Stimulated activated CD8-positive, alpha-beta memory T cell treated with anti-CD3 and anti-CD28 coated beads, Interleukin-12 subunit alpha, Interleukin-12 subunit beta, amount 100 ng/mL, for 24 hours (primary cell): ENCODE measurements around the gene EPB41L4A.
A peak's percentile ranks its signal among the peaks of the same experiment; 100 is the strongest.
"Not testable (repeated sequence)": the region's sequence is repeated elsewhere in the genome, so short reads cannot be mapped to it uniquely, and the experiment has no call there.

Source experiments
- DNase-seq: peaks from one replicate; pipeline ENCODE4 v3.0.0-alpha.2; 2020; ENCODE audit errors: extremely low read depth

EPB41L4A gene

GRCh38 chr5:112208195-112208594 is 210.9 kb downstream of the EPB41L4A start:
- not testable (repeated sequence) for DNase-seq

DNA sequence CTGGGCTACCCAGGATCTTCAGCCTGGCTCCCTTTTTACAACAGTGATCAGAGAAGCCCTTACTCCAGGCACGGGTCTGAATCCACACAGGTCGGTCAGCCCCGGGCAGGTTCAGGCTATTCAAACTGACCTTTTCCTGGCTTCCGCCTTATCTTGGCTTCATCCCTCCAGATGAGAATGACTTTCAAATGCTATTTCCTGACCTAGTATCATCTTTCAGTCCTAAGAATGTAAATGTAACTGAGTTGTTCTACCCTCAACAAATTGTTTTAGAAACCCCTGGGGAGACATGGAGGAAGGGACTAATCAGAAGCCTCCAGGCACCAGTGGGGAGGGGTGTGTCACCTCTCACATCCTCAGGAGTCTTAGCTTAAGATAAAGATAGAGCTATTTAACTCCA is 213.2 kb downstream of the EPB41L4A start:
- DNase-seq = no peak

DNA sequence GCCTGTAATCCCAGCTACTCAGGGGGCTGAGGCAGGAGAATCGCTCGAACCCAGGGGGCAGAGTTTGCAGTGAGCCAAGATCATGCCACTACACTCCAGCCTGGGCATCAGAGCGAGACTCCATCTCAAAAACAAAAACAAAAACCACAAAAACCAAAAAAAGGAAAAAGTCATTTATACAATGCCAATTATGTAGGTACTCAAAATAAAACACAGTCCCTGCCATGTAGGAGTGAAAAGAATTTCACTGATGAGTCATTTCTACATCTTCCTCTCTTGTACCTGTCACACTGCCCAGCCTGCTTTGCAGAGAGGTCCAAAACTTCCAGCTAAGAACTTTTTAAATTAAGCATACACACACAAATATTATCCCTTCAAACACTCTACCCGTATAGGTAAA is 215.8 kb downstream of the EPB41L4A start:
- DNase-seq = no peak

DNA sequence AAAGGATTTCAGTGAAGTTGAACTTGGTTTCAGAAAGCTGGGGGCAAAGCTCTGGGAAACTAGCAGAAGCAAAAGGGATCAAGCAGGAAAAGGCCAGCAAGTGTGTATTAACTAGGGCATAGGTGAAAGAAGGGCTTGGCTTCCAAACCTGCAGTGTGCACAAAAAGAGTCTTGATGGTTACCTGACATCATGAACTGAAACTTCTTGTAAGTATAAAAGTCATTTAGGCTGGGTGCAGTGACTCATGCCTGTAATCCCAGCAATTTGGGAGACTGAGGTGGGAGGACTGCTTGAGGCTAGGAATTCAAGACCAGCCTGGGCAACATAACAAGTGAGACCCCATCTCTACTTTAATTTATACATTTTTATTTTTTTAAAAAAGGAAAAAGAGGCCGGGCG is 216.4 kb downstream of the EPB41L4A start:
- DNase-seq = no peak

DNA sequence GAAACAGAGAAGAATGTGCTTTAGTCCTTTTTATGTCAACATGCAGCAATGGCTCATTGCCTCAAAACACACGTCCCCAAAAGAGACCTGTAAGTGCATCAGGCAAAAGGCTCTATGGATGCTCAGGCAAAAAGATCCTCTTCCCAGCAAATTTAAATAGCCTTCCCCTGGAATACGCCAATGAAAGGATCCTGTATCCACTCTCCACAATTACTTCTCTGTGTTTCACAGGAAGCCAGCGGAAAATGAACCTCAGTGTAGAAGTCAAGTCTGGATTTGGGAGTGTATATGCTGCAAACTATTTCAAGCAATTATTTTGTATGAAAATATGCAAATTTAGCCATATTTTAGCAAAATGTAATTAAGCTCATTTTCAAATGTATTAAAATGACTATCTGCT is 217.9 kb downstream of the EPB41L4A start:
- DNase-seq = no peak

- no peak for DNase-seq
Observed at GRCh38 chr5:112200131-112200530, 218.9 kb downstream of the EPB41L4A start.

DNA sequence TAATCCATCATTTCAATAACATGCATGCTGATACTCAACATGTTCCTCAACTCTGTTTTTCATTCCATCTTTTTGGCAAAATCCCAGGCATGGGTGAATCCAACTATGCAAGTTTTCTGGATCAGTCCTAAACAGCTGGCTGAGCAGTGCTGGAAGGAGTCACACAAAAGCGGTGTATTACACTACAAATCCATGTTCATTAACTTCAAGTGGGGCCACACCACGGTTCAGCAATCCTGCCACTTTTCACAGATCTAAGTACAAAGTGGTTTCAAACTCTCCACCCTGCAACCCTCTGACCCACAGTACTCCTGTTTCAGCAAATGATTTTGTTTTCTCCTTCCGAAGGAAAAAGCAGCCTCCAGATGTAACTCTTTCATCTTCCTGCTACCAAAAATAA is 222.5 kb downstream of the EPB41L4A start:
- DNase-seq = no peak

GRCh38 chr5:112195924-112196323 is 223.2 kb downstream of the EPB41L4A start:
- DNase-seq = no peak

GRCh38 chr5:112192866-112193265 is 226.2 kb downstream of the EPB41L4A start:
- no peak for DNase-seq

DNA sequence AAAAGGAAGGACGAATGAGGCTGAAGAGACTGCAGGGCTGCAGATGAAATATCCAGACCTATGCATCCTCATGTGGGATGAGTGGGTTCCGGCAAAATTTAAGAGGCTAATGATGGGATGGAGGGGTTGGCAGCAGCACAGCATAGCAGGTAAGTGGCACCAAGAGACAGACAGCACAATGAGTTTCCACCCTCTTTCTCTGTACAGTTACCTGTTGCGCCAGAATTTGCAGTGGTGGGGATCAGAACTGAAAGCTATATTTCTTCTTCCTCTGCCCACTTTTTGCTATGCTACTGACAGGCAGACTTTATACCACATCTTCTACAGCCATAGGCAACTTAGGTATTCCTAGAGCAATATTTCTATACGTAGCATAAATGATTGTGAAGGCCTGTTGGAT is 227.0 kb downstream of the EPB41L4A start:
- DNase-seq = no peak

- DNase-seq = no peak
Observed at GRCh38 chr5:112189391-112189790, 229.7 kb downstream of the EPB41L4A start.

DNA sequence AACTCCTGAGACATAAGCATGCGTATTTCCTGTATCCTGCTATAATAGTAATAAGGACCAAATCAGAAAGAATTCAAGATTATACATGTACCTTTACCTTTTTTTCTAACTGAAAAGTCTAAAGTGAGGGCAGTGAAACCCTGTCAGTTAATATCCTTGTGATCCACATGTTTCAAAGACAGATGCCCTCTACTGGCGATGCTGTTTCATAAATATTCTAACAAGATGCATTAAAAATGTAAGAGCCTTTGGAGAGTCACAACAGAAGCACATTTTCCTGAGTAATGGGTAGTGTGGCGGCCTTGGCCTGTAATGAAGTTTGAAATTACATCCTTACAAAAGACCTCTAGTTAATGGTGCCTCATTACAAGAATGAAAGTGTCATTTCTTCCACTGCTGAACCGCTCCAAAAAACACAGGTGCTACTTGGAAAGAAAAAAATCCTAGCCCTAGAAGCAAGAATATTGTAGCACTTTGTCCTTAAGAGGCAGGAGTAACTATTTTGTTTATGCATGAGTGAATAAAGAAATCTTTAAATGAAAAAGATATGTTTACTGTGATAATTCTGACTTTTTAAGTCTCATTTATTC is 232.6 kb downstream of the EPB41L4A start:
- DNase-seq = no peak

DNA sequence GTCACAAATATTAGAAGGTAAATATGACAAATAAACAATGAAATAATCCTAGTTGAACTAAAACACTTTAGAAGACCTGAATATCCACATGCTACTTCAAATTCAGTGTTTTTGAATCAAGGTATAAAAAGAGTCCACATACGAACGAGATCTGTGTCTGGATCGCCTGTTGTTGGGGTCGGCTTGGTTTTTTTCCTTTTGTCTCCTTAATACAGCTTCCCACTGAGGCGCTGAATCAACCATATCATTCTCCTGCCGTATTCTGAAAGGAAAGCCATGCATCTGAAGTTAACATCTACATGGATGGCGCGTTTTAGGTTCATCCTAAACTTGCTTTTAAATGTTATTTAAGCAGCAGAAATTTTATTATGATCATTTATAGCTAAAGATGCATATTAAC is 235.2 kb downstream of the EPB41L4A start:
- DNase-seq = no peak

DNA sequence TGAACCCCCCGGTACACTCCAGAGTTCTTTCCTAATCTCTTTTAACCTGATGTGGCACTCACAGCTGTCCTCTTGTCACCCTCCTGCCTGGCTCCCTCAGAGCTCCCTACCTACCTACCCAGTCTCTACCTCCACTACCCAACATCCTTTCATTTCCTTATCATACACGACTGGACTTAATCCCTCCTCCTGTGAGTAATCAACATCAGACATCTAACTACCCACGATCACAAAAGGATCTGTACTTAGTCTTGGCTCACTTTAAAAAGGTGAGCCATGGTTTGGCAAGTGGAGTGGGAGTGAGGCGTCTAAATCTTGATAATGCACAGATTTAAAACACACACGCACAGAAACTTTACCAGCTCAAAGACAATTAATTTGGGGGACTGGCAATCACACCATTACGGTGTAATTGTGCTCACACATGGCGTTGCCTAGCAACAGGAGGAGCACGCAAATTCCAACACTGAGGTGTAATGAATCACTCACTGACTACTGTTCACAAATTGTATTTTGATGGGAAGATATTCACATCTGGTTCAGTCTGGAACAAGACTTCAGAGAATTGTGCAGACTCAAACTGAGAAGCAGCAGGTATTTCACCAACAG is 235.9 kb downstream of the EPB41L4A start:
- DNase-seq = no peak

DNA sequence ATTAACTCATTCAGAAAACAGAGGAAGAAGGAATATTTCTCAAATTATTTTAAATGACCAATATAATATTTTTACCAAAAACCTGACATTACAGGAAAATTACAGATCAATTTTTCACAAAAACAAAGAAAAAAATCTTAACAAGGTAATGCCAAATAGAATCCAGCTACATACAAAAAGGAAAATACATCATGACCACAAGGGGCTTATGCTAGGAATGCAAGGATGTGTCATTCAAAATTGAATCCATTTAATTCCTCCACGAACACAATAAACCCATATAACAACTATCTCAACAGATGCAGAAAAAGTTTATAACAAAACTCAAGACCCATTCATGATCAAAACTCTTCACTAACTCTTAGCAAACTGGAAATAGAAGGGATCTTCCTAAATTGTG is 239.8 kb downstream of the EPB41L4A start:
- no peak for DNase-seq

GRCh38 chr5:112174959-112175594 is 244.0 kb downstream of the EPB41L4A start:
- DNase-seq = no peak

- no peak for DNase-seq
Observed at GRCh38 chr5:112165897-112166737, 253.0 kb downstream of the EPB41L4A start.

DNA sequence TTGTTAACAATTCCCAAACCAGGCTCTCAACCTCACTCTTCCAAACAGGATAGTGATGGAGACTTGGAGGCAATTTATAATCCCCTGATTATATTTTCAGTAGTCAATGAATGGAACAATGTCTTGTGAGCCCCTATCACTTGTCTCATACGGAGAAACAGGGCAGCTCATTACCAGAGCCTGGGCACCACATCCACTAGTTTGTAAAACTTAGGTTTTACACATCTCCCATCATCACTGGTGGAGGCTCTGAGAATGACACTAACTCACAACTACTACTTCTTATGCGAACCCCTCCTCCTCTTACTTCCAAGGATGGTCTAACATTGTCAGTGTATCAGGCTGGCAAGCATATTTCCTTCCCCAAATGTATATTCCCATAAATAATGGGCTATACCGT is 253.7 kb downstream of the EPB41L4A start:
- DNase-seq = no peak

- DNase-seq = no peak
Observed at GRCh38 chr5:112163435-112163834, 255.6 kb downstream of the EPB41L4A start.

GRCh38 chr5:112161392-112161748 is 257.7 kb downstream of the EPB41L4A start:
- no peak for DNase-seq

GRCh38 chr5:112160652-112161391 is 258.3 kb downstream of the EPB41L4A start:
- peak; percentile 77 for DNase-seq

GRCh38 chr5:112159435-112159834 is 259.6 kb downstream of the EPB41L4A start:
- DNase-seq = no peak
